AG04450 (cell line): ENCODE results near the gene BRICD5. TPM values are rescaled to one million over a fixed set of nuclear protein-coding genes. Genes with fewer than 3 reads are reported as not detected.

Experiments
- CTCF ChIA-PET: fragments of 300-600, 350-600 bp; formaldehyde crosslinking; extraction: SDS; loops from one replicate; lab custom pipeline; 2022; ENCODE audit warnings: antibody characterized with exemption, inconsistent platforms; lab: Charles Lee
- POLR2A ChIA-PET: fragments of 350-600 bp; formaldehyde crosslinking; extraction: SDS; loops from one replicate; lab custom pipeline; 2021; ENCODE audit warnings: antibody characterized with exemption, inconsistent platforms; lab: Yijun Ruan, JAX
- DNase-seq: peaks from one replicate; pipeline ENCODE4 v3.0.0-alpha.2; 2011; ENCODE audit warnings: low read depth, low spot score
- H3K27ac ChIP-seq: one replicate; pipeline ENCODE4 v1.5.1; 2012; ENCODE audit warnings: low read depth, low read length, control low read depth
- H3K27me3 ChIP-seq: one replicate; pipeline ENCODE4 v1.6.0; 2012; ENCODE audit warnings: low read length; ENCODE audit not compliant: control insufficient read depth, insufficient read depth
- H3K4me3 ChIP-seq: 2 replicates; pipeline ENCODE4 v1.5.1; 2011; ENCODE audit warnings: mild to moderate bottlenecking, low read depth, low read length, control low read depth
- H3K9me3 ChIP-seq: 2 replicates; pipeline ENCODE4 v1.5.1; 2012; ENCODE audit warnings: low read length; ENCODE audit not compliant: control insufficient read depth, insufficient read depth
- polyA plus RNA-seq: library from polyadenylated mRNA; depleted of rRNA; stranded (reverse); fragments of >200 nt; gene quantifications from 2 replicates; pipeline ENCODE4 v1.2.3, GENCODE V29; 2011
- TF ChIP-seq, protein P1 (sequence below): IDR thresholded peaks from 2 replicates; pipeline ENCODE4 v1.5.1; 2011; ENCODE audit warnings: low read depth, low read length, control low read depth, inconsistent platforms

The BRICD5 gene
- polyA plus RNA-seq, 1 experiment: 0.37 TPM

DNA sequence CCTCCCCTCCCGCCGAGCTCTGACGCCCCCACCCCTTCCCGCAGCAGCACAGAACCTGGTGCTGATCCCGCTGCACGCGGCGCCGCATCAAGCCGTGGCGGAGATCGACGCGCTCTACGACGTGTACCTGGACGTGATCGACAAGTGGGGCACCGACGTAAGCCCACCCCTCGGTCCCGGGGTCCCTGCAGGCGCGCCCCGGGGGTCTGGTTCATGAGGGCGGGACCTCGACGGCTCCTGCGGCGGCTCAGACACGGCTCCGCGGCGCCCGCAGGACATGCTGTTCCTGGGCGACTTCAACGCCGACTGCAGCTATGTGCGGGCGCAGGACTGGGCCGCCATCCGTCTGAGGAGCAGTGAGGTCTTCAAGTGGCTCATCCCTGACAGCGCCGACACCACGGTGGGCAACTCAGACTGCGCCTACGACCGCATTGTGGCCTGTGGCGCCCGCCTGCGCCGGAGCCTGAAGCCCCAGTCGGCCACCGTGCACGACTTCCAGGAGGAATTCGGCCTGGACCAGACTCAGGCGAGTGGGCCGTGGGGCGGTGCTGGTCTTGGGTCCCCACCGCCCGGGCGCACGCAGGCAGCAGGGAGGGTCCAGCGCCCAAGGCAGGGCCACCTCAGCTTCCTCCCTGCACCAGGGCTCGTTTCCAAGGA, 27.0 kb upstream of the BRICD5 start:
- ChIA-PET POLR2A (interaction anchor here (1.1 kb wide), 1 partner anchor 82 kb away, joined by 3 read pairs; the partner anchor contains the start of gene TRAF7), CTCF (interaction anchor here (1.0 kb wide), 1 partner anchor 13 kb away, joined by 4 read pairs; the partner anchor contains the start of gene ECI1)
- no peaks in the 10 kb centered on the region; the same call in 1 of the 2 replicates for H3K9me3 ChIP-seq

DNA sequence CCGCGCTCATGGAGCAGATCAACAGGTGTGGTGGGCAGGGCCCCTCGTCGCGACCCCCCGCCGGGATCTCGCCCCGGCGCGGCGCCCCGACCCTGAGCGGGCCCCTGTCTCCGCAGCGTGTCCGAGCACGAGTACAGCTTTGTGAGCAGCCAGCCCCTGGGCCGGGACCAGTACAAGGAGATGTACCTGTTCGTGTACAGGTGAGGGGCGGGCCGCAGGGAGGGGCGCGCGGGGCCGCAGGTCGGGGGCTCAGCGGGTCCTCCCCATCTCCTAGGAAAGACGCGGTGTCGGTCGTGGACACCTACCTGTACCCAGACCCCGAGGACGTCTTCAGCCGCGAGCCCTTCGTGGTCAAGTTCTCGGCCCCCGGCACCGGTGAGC, 26.4 kb upstream of the BRICD5 start:
- POLR2A ChIA-PET: interaction anchor here (1.1 kb wide), 1 partner anchor 82 kb away, joined by 3 read pairs; the partner anchor contains the start of gene TRAF7
- CTCF ChIA-PET: interaction anchor here (1.0 kb wide), 1 partner anchor 14 kb away, joined by 4 read pairs; the partner anchor contains the start of gene ECI1
- no peak for DNase-seq

More for the DNA sequence above, 27.0 kb upstream of the BRICD5 start:
- Histone ChIP-seq H3K27ac (no peak overlapping the region), H3K4me3 (no peak overlapping the region), H3K27me3 (peaks cover 13% of the 10 kb centered on the region)
- TF ChIP-seq, protein P1, sequence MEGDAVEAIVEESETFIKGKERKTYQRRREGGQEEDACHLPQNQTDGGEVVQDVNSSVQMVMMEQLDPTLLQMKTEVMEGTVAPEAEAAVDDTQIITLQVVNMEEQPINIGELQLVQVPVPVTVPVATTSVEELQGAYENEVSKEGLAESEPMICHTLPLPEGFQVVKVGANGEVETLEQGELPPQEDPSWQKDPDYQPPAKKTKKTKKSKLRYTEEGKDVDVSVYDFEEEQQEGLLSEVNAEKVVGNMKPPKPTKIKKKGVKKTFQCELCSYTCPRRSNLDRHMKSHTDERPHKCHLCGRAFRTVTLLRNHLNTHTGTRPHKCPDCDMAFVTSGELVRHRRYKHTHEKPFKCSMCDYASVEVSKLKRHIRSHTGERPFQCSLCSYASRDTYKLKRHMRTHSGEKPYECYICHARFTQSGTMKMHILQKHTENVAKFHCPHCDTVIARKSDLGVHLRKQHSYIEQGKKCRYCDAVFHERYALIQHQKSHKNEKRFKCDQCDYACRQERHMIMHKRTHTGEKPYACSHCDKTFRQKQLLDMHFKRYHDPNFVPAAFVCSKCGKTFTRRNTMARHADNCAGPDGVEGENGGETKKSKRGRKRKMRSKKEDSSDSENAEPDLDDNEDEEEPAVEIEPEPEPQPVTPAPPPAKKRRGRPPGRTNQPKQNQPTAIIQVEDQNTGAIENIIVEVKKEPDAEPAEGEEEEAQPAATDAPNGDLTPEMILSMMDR: no peak
- no peak for DNase-seq

DNA sequence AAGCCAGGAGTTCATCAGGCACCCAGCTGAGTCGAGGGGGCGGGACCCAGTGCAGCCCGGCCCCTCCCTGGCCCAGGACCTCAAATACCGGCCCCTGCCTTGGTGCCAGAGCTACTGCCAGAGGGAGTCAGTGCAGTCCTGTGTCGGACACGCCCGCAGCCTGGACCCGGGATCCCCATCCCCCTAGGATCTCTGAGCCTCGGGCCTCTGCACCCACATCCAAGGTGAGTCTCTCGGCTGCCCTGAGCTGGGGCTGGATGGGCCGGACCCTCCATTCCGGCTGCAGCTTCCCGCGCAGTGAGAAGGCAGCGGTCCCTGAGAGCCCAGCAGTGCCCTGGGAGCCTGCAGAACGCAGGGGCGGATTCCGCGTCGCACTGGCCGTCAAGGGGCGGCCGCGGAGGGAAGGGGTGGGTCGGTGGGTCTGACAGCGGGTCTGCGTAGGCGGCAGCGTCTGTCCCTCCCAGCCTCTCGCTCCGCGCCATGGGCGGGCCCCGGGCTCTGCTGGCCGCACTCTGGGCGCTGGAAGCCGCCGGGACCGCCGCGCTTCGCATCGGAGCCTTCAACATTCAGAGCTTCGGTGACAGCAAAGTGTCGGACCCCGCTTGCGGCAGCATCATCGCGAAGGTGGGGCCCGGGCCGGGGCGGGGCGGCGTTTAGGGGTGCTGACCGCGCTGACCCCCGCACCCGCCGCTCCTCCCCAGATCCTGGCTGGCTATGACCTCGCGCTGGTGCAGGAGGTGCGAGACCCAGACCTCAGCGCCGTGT, 25.9 kb upstream of the BRICD5 start, which contains the start of gene DNASE1L2:
Gene DNASE1L2, plus strand, starts transcription at position 108 of the 765 bp plus-strand sequence. Its CDS starts 373 bp downstream, at position 481.
- TF ChIP-seq, protein P1: no peak
- POLR2A ChIA-PET: interaction anchor here (0.8 to 1.2 kb wide), 5 partner anchors 14 to 81 kb away, joined by 3 to 4 read pairs (median 3); partner anchors contain the start of genes PGP and TRAF7
- no peak for DNase-seq
- H3K27me3 ChIP-seq: peaks cover 13% of the 10 kb centered on the region
- H3K9me3 ChIP-seq: no peaks in the 10 kb centered on the region; the same call in 1 of the 2 replicates
- H3K27ac ChIP-seq: no peak within 1 kb of the TSS
- CTCF ChIA-PET: interaction anchor here (1.0 kb wide), 1 partner anchor 14 kb away, joined by 4 read pairs; the partner anchor contains the start of gene ECI1
- peak within 1 kb of the TSS; percentile 36 for H3K4me3 ChIP-seq

More for the DNA sequence above, 26.4 kb upstream of the BRICD5 start:
- Histone ChIP-seq H3K4me3 (peak overlapping the region; percentile 36), H3K27me3 (peaks cover 13% of the 10 kb centered on the region), H3K9me3 (no peaks in the 10 kb centered on the region; the same call in 1 of the 2 replicates), H3K27ac (no peak overlapping the region)
- TF ChIP-seq, protein P1: no peak

DNA sequence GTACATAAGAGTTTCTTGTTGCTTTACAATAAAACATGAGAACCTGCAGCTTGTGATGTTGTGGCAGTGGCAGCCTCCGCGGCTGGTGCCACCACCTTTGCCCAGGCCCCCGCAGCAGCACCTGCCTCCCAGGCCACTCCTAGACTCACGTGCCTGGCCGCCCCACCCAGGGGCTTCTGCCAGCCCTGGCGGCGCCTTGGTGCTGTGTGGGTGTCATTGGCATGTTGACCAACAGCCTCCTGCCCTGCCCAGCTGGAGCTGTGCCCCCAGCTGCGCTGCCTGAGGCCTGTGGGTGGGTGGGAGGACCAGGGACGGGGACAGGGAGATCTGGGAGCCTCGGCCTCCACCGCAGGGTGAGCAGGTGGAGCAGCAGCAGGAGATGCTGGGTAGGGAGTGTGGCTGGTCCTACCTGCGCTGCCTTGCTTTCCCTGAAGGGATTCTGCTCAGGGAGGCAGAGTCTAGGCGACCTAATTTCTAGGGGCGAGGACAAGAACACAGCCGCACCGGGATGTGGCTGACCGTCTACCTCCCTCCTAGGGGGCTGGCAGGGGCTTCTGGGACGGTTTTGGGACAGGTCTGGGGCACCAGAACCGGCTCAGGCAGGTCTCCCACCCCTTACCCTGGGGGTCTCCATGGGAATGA, 25.2 kb upstream of the BRICD5 start:
- no peak overlapping the region for H3K4me3 ChIP-seq
- TF ChIP-seq, protein P1: no peak
- CTCF ChIA-PET: interaction anchor here (0.7 kb wide), 1 partner anchor 227 kb away, joined by 9 read pairs; no protein-coding TSS in a partner anchor
- H3K27ac ChIP-seq: no peak overlapping the region
- DNase-seq: no peak
- POLR2A ChIA-PET: interaction anchor here (0.8 to 1.2 kb wide), 4 partner anchors 15 to 80 kb away, joined by 3 to 4 read pairs (median 3); partner anchors contain the start of genes PGP and TRAF7
- peaks cover 13% of the 10 kb centered on the region for H3K27me3 ChIP-seq
- no peaks in the 10 kb centered on the region; the same call in 1 of the 2 replicates for H3K9me3 ChIP-seq
